B cell (primary cell): ENCODE measurements around the gene PDX1. TPM values are rescaled to one million over a fixed set of nuclear protein-coding genes. Genes with fewer than 3 reads are reported as not detected.

Experiments used
- ATAC-seq: fragments of 200-7000 bp; cut with Tn5 transposase; one replicate; pipeline ENCODE4 v1.10.0; 2021; ENCODE audit warnings: low read depth, mild to moderate bottlenecking, moderate number of reproducible peaks, moderate library complexity
- CTCF ChIA-PET: fragments of 350-600 bp; sonication (Branson Sonifier 250); formaldehyde crosslinking; loops from one replicate; lab custom pipeline; 2021; ENCODE audit warnings: antibody characterized with exemption, inconsistent platforms; lab: Charles Lee
- POLR2A ChIA-PET: fragments of 350-600 bp; sonication (Branson Sonifier 250); formaldehyde crosslinking; loops from one replicate; lab custom pipeline; 2021; ENCODE audit warnings: antibody characterized with exemption; lab: Charles Lee
- DNase-seq: peaks from one replicate; pipeline ENCODE4 v3.0.0; 2013
- H2AFZ ChIP-seq: 2 replicates; pipeline ENCODE4 v1.6.1; 2012; ENCODE audit warnings: mild to moderate bottlenecking, low read depth, low read length; ENCODE audit not compliant: insufficient read depth, poor library complexity, severe bottlenecking
- H3K27ac ChIP-seq, 2 donors: 1 replicate in 1 of 2; 2 replicates in 1 of 2; pipeline ENCODE4 v1.5.1; 2012 to 2013; ENCODE audit warnings: low read length in 2 of 2, mild to moderate bottlenecking in 2 of 2, moderate library complexity in 1 of 2
- H3K27me3 ChIP-seq, 4 experiments: fragments of 200-600 bp in 1 of 4; sonication (generic) in 1 of 4; replicated peaks in 1 of 4; 1 replicate in 2 of 4; 2 replicates in 2 of 4; pipeline versions ENCODE4 v1.6.1 to v1.7.0; 2013 to 2016; ENCODE audit warnings: low read length in 3 of 4, mild to moderate bottlenecking in 2 of 4, mixed read lengths in 1 of 4, moderate library complexity in 1 of 4; ENCODE audit not compliant: insufficient read depth in 4 of 4, control insufficient read depth in 3 of 4; ENCODE audit errors: control extremely low read depth in 1 of 4
- H3K36me3 ChIP-seq, 2 experiments: replicated peaks in 1 of 2; 1 replicate in 1 of 2; 2 replicates in 1 of 2; pipeline versions ENCODE4 v1.6.1 to v1.7.1; 2013; ENCODE audit warnings: low read length in 1 of 2; ENCODE audit not compliant: insufficient read depth in 2 of 2, control insufficient read depth in 1 of 2; ENCODE audit errors: control extremely low read depth in 1 of 2, extremely low read depth in 1 of 2
- H3K4me1 ChIP-seq, 2 donors: fragments of 200-600 bp in 1 of 2; sonication (generic) in 1 of 2; 1 replicate in 1 of 2; 2 replicates in 1 of 2; pipeline versions ENCODE4 v1.5.1 to v1.6.1; 2013 to 2017; ENCODE audit warnings: low read length in 2 of 2; ENCODE audit not compliant: control insufficient read depth in 2 of 2, insufficient read depth in 2 of 2
- H3K4me2 ChIP-seq: replicated peaks from 2 replicates; pipeline ENCODE3; 2012; ENCODE audit warnings: mild to moderate bottlenecking, low read depth, low read length; ENCODE audit not compliant: poor library complexity, severe bottlenecking
- H3K4me3 ChIP-seq, 5 experiments: fragments of 200-600 bp in 1 of 5; sonication (generic) in 1 of 5; 1 replicate in 3 of 5; 2 replicates in 2 of 5; pipeline versions ENCODE4 v1.5.1 to v1.7.0; 2011 to 2016; ENCODE audit warnings: low read length in 4 of 5, mild to moderate bottlenecking in 4 of 5, low read depth in 2 of 5, control low read depth in 1 of 5, moderate library complexity in 1 of 5; ENCODE audit not compliant: insufficient read depth in 1 of 5; ENCODE audit errors: control extremely low read depth in 1 of 5, extremely low read depth in 1 of 5
- H3K79me2 ChIP-seq: fragments of 200-600 bp; sonication (generic); one replicate; pipeline ENCODE4 v1.6.0; 2016; ENCODE audit warnings: low read length; ENCODE audit not compliant: control insufficient read depth, insufficient read depth
- H3K9ac ChIP-seq: fragments of 200-600 bp; sonication (generic); 2 replicates; pipeline ENCODE4 v1.6.1; 2017; ENCODE audit warnings: mild to moderate bottlenecking, low read length, moderate library complexity
- H3K9me3 ChIP-seq, 3 donors: one replicate each; pipeline versions ENCODE4 v1.6.1 to v1.7.1; 2013; ENCODE audit warnings: low read length in 2 of 3; ENCODE audit not compliant: control insufficient read depth in 2 of 3, insufficient read depth in 1 of 3; ENCODE audit errors: control extremely low read depth in 1 of 3
- H4K20me1 ChIP-seq: 2 replicates; pipeline ENCODE4 v1.6.0; 2012; ENCODE audit warnings: mild to moderate bottlenecking, low read length; ENCODE audit not compliant: insufficient read depth, control insufficient read depth, poor library complexity, severe bottlenecking
- H3K27ac Mint-ChIP-seq: one replicate; pipeline ENCODE4 v1.8.0; 2021; ENCODE audit warnings: mixed read lengths
- H3K27me3 Mint-ChIP-seq: one replicate; pipeline ENCODE4 v1.8.0; 2021; ENCODE audit warnings: mixed read lengths
- H3K4me1 Mint-ChIP-seq: one replicate; pipeline ENCODE4 v1.8.0; 2021; ENCODE audit warnings: mixed read lengths
- H3K4me3 Mint-ChIP-seq: one replicate; pipeline ENCODE4 v1.8.0; 2021; ENCODE audit warnings: mixed read lengths
- H3K9me3 Mint-ChIP-seq: one replicate; pipeline ENCODE4 v1.8.0; 2022; ENCODE audit warnings: mixed read lengths; ENCODE audit not compliant: insufficient read depth
- CTCF ChIP-seq: fragments of 200-600 bp; IDR thresholded peaks from one replicate; pipeline ENCODE4 v1.8.0; 2022; ENCODE audit warnings: antibody characterized with exemption, mild to moderate bottlenecking
- EZH2 ChIP-seq: IDR thresholded peaks from 2 replicates; pipeline ENCODE4 v1.6.1; 2012; ENCODE audit warnings: borderline replicate concordance, low read depth, mild to moderate bottlenecking, moderate library complexity, low read length; ENCODE audit not compliant: insufficient read depth, poor library complexity, severe bottlenecking
- WGBS: methylation state at CpG from one replicate; pipeline ENCODE4 v1.1.5; 2013; ENCODE audit warnings: missing lambda C conversion rate; ENCODE audit not compliant: insufficient coverage; 5-methylcytosine and 5-hydroxymethylcytosine counted together
- intact Hi-C: fragments of 100-400 bp; cut with micrococcal nuclease; formaldehyde crosslinking; loops from one replicate; pipeline ENCODE4 v1.10.0; 2022
- polyA plus RNA-seq: library from polyadenylated mRNA; depleted of rRNA; stranded (reverse); fragments of >200 nt; gene quantifications from 2 replicates; pipeline ENCODE4 v1.2.3, GENCODE V29; 2012
- total RNA-seq, 2 donors: library from RNA; stranded (reverse); fragments of 120-200 nt in 1 of 2; gene quantifications; 1 replicate in 1 of 2; 2 replicates in 1 of 2; pipeline versions ENCODE4 v1.2.3 to v1.2.4, GENCODE V29; 2013 to 2022

PDX1 gene
- total and polyA plus RNA-seq, 2 donors (not counting 1 experiment from before 2014, with no cell fraction given) = not detected

GRCh38 chr13:27913160-27913559, 6.6 kb upstream of the PDX1 start:
- ChIA-PET CTCF (no interaction called here), POLR2A (no interaction called here)
- Histone ChIP-seq H2AFZ (no peak overlapping the region), H3K27me3 (peaks cover 0 to 58% (median 39%) of the 10 kb centered on the region in 4 experiments), H4K20me1 (no peaks in the 10 kb centered on the region), H3K4me2 (no peak overlapping the region), H3K36me3 (no peaks in the 10 kb centered on the region), H3K79me2 (no peaks in the 10 kb centered on the region), H3K9me3 (peaks cover 0 to 20% (median under 1%) of the 10 kb centered on the region in 3 donors), H3K9ac (no peak overlapping the region), H3K27ac (no peak overlapping the region), H3K4me1 (peaks cover 12 to 13% of the 10 kb centered on the region in 2 donors), H3K4me3 (no peak overlapping the region)
- WGBS = no CpG with 5 or more reads among the region's 1 CpG
- intact Hi-C loops = loop anchor here (10.0 kb wide), 1 partner anchor 78 kb away; no protein-coding TSS in a partner anchor
- peaks cover 69% of the 10 kb centered on the region for H3K27me3 Mint-ChIP-seq
- no peak overlapping the region for H3K27ac Mint-ChIP-seq
- ATAC-seq = no peak
- DNase-seq = no peak
- TF ChIP-seq CTCF (no peak), EZH2 (no peak)
- no peak overlapping the region for H3K4me3 Mint-ChIP-seq
- peaks cover 2% of the 10 kb centered on the region for H3K9me3 Mint-ChIP-seq
- peaks cover 9% of the 10 kb centered on the region for H3K4me1 Mint-ChIP-seq
